HG02870 (cell line): Measurements from ENCODE around the gene CLIC5.

Source experiments
- ATAC-seq: cut with Tn5 transposase; IDR thresholded peaks from one replicate; pipeline ENCODE4 v1.9.1; 2021; ENCODE audit warnings: mild to moderate bottlenecking, moderate library complexity; ENCODE audit not compliant: unreplicated experiment

CLIC5 gene

DNA sequence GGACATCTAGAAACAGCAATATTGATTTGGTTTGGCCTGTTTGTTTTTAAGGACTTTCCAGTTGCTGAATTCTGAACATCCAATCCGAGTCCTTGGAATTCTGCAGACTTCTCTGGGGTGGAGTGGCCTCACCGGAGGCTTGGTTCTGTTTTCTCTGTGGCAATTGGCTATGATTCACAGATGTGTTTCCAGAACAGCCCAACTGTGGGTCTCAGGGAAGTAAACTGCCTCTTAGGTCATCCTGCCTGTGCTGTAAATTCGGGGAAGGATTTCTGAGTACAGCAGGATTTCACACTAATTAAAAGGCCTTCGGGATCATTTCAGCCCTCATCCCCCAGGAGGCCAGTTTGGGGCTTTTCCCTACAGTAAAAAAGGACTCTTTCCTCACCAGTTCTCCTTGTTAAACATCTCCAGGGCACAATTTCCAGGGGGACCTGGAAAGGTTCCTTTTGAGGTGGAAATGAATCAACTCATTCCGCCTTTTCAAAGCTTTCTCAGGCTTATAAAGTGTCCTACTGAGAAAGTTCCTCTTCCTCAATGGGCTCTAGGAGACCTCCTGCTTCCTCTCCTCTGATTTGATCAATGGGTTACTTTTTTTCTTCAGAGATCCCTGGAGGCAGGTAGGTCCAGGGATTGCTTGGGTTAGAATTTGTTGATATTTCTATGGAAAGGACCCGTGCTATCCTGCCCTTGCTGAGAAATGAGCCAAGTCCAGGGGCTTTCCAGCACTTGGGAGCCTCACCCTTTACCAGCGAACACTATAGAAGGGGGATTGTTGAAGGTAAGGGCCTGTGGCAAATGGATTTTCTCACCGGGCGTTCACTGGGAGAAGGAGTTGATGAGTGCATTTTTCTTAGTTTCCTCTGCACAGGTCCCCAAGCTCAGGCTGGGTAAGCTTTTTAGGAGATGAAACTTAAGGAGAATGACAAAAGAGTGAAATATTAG is 114.6 kb downstream of the CLIC5 start:
- no peak for ATAC-seq

DNA sequence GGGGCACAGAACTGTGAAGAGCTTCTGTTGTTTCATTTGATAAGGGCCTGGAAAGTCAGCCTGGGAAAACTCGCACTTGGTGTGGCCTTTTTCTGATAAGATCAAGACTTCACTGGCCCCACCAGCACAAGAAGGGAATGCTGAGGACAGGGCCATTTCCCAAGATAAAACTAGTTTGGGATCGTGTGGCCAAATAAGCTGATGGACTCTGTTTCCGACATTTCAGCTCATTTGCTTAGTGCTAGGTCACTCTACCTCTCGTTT is 116.0 kb downstream of the CLIC5 start:
- ATAC-seq = no peak

DNA sequence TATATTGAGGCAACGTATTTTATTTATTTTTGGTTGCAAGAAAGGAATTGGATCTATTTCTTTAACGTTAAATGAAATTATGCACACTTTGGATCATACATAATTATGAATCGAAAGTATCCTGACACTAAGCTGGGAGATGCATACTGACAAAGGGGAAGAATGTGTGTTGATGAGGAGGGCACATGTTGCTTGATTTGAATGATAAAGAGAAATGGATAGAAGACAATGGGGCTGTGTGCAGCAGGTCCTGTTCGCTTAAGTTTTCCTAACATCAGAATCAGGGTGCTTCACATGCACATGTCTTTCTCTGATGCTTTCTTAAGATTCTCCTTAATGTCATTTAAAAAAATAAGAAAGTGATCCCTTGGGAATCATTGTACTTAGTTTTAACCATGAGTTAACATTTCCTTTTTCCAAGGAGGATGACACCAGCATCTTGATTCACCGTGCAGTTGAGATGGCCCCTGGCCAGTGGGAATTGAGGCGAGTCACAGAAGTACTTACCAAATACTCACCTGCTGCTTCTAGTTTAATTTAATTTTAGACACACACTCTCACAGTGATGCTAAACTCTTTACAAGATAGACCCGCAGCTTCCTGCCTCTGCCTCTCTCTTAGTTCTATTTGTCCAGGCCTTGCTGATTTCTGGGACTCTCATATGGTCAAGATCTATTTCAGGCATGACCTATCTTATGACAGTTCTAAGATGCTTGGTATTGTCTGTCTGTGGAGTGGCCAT is 116.5 kb downstream of the CLIC5 start:
- ATAC-seq = no peak

DNA sequence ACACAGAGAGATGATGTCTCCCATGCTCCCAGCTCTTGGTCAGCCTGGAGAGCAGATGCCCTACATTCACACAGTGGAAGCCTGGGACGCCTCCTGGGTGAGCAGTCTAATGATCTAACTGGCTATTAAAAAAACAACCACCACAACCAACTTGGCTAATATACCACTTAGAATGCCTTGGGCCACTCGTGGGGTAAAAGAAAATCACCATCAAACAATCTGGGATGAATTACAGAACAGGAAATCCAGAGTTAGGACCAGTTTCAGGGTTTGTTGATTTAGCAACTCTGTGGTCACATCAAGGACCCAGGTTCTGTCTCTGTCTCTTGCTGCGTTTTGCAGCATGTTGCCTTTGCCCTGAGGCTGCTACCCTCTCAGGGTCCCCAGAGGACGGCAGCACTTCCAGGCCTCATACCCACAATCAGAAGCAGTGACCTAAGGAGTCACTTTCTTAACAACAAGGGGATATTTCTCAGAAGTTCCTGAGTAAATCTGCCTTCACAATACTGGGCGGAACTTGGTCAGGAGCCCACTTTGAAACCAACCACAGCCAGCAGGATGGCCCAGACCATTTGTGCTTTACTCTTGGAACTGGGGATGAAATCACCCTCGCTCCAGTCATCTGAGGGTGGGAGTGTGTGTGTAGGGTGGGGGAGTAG is 118.7 kb downstream of the CLIC5 start:
- no peak for ATAC-seq

DNA sequence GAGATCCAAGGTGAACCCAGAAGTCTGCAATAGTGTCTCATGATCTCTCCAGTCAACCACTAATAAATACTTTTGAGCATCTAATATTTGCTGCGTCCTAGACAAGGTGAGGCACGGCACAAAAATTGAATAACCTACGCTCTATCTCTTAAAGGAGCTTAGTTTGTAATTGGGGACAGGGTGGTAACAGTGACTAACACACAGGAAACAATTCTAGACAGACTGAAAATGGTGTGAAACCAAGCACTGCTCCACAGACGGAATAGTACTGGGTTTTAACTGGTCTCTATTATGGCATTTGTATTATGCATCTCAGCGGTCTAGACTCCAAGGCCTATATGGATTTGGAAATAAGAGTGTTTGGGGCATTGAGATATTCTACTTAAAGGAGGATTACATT is 120.1 kb downstream of the CLIC5 start:
- ATAC-seq = no peak

DNA sequence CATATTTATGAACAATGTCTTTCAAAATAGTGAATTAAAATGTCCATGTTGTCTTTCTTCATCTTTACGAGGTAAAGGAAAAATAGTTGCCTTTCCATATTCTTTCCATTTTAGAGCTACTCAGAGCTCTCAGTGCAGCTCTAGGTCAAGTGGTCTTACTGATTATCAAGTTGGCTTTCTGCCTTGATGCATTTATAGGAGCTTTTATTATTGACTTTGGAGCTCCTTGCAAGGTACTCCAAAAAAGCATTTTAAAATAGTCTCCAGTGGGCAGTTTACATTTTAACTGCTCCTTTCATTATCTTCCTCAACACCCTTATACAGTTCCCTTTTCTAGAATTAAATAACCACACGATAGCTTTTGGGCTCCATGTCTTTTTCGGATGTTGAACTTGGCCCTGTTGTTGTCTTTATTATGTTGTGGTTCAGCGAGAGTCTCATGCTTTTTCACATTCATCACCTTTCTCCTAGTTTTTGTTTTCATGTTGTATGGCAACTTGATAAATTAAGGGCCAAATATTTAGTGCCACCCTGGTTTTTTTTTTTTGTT is 122.9 kb downstream of the CLIC5 start:
- no peak for ATAC-seq

DNA sequence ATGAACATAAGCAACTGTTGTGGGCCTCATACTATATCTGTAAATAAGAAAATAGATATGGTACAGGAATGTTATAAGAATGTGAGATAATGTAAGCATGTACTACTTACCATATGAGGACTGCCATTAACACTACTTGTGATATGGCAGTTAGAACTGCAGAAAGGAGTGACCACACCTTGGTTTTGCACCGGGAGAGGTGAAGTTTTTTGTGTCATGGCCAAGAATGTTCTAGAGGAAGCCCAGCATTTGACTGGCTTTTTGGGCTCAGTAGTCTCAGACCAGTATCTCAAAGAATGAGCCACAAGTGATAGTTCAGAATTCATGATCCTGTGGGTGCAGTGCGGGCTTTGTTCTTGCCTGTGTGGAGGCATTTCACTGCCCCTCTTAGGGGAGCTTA is 123.5 kb downstream of the CLIC5 start:
- no peak for ATAC-seq

DNA sequence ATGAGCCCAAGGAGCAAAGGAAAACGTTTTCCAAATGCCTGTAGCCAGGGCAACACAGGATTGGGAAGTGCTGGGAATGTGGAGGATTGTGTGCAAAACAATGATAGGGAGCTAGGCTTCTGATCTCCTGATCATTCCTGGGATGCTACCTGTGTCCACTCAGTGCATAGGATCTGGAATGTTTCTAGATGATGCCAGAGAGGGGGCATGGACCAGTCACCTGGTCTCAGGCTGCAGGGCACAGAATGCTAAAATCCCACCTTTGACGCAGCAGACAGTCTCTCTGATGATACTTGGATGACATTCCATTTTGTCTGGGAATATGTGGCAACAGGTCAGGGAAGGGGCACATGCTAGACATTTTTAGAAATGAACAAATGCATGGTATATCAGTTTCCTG is 128.9 kb downstream of the CLIC5 start:
- no peak for ATAC-seq

DNA sequence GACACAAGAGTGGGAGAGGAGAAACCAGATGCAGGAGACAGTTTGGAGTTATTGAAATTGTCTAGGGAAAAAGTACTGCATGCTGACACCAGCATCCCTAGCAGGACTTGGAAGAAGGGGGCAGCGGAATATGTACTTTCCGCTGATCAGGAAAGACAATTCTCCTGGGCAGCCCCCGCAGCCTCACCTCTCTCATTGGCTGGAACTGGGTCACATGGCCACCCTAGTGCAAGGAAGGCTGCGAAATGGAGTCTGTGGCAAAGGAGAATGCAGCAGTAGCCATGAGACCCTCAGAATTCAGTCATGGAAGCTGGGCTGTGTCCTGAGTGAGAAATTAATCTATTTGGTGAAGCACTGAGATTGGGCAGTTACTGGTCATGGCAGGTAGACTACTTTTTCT is 131.3 kb downstream of the CLIC5 start:
- ATAC-seq = no peak

DNA sequence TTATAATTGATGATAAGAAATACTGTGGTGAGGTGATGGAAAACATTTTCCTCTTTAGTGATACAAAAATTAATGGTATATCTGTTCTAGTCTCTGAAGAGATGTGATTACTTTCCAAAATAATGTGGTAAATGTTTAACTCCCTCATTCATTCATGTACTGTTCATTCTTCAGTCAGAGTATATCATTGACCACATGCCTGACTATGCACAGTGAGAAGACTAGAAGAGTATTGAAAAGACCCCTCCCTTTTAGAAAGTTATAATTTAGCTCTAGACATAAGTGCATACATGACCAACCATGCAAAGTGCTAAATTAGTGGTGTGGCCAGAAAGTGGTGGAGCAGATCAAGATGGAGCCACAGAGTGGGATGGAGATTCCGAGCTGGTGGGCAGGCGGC is 133.0 kb downstream of the CLIC5 start:
- no peak for ATAC-seq

DNA sequence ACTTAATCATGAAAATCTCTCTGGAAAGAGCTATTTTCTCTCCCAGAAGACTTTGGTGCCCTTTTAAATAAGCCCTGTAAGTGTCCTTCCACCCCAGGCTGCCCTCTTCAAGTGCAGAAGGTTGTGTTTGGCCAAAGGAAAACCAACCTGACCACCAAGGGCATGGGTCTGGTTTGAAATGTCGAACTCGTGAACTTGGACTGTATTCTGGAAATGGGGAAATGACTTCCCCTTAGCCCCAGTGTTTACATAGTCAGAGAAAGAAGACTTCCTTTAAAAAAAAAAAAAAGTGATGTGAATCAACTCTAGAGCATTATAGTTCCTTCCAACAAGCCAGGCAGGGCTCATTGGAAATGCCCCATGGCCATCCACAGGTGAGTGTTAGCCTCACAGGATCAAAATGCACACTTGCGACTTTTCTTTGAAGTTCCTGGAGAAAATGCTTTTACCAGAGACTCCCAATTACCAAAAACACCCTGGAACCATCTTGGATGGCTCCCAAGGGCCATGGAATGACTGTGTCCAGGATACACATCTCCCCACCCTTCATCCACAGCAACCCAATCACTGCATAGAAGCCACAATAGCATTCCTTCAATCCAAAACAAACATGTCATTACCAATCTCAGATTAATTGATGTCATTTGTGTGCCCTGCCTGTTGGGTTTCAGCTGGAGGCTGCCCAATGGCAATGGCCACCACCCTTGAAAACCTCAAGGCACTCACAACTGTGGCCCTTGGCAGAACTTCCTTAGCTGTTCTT is 133.8 kb downstream of the CLIC5 start:
- ATAC-seq = no peak

DNA sequence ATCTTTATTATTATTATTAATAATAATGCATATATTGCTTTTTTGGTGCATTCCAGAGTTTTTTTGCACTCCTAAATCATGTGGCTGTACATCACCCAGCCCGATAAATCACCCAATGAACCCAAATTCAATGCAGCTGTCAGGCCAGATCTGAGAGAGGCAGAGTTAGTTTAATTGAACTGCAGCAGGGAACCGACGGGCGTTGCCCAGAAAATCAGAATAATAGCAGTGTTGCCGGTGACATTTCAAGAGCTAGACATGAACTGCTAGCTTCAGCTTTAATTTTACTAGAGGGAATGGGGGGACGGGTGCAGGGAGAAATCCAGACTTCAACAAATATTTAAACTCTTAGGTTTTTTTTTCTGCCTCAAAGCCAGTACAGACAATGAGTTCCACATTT is 135.0 kb downstream of the CLIC5 start:
- no peak for ATAC-seq

DNA sequence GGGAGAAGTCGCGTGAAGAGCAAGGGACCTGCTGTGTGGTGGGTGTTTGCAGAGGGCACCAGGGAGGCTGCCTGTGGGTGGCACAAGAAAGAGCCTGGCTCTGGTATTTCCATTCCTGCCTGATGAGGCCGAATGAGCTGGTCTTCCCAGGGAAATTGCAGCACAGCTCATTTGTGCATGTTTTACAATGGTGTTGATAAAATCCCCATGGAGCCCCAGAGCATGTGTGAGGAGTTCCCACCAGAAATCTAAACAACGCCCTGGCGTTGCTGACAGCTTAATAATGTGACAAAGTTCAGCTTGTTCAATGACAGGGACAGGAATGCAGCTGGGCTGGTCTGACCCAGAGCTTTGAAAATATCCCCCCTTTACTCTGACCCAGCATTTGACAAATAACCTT is 135.5 kb downstream of the CLIC5 start:
- no peak for ATAC-seq

DNA sequence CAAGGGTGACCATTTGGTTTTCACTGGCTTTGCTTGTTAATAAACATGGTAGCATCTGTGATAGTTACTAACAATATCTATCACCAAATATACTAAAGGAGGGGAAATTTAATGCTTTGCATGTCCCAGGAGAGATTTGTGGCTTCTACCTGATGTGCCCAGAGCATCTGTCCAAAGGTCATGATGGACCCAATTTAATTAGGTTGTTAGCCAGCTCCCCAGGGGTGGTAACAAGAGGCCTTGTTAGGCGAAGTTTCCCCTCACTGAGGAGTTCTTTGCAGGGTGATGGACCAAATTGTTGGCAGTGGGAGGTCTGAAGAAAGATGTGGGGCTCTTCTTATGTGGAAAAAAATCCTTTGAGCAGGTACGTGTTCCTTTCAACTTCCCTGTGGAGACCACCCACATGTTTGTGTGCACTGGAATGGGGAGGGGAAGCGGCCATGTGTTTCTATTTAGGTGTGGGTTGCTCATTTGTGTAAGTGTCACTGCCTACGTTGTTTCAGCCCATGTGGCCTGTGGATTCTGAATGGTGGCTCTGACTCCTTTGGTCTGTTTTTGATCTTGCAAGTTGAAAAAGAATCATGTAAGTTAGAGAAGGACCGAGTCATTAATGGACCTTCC is 137.6 kb downstream of the CLIC5 start:
- ATAC-seq = no peak

DNA sequence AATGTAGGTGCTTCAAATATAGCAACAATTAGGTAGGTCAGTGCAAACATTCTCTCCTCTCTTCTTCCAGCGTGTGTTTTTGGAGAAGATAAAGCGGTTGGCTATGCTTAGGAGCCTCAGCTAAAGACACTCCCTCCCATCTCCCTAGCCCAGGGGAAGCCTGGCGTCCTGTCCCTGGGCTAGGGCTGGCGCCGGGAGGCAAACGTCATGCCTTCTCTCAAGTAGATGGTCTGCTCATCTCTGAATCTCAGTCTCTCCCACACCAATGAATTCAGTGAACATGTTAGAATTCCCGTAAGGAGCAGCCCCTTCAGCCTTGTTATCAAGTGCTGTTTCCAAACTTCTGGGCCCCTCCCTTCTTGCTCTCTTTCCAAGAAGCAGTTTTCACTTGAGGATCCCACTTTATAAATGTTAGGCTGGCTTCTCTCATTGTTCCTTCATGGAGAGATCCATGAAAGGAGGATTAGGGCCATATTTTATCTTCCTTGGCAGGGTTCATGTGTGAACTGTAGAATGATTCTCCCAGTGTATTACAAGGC is 142.8 kb downstream of the CLIC5 start:
- ATAC-seq = no peak

DNA sequence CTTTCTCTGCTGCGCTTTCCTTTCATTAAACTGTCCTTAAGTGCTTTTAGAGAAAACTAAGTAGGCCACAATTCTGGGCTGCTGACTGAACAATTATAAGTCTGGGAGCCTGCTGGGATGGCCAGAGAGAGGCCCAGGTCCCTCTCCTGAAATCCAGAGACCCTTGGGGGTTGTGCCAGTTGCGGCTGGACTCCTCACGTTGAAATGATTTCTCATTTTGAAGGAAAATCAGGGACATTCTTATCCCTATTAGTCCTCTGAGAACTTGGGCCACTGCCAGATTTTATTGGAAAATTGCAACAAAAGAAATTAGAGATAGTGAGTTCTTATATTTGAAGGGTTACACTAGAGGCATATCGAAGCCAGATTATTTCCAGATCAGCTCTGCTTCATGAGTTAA is 145.1 kb downstream of the CLIC5 start:
- ATAC-seq = no peak

DNA sequence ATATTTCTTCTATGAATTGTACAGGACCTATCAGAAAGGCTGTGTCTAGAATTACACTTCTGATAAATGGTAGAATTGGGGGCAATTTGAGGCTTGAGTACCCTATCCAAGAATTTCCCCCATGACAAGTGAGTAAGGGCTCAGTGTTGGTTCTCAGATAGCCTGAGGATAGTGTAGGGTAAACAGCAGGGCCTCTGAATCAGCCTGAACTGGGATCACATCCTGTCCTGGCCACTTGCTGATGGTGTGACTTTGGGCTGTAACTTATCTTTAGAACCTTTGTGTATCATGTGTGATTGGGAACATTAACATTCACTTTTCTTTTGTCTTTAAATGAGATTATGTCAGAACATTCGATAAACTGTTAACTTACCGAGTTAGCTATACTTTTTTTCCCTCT is 151.0 kb downstream of the CLIC5 start:
- no peak for ATAC-seq

DNA sequence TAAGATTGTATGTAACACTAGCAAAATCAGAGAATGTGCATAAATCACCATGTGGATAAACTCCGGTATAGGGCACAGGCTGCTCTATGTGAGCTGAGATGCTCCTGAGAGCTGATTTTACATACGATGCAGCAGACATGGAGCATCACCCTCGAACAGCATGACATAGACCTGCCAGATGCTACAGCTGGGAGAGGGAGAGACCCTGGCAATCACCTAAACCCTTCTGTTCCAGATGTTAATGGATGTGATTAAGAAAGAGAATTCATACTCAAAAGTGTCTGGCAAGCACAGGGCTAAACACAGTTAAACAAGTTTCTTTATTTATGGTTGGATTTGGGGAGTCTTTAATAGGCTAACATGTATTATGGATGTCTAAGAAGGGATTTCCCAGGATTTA is 157.0 kb downstream of the CLIC5 start:
- ATAC-seq = no peak

DNA sequence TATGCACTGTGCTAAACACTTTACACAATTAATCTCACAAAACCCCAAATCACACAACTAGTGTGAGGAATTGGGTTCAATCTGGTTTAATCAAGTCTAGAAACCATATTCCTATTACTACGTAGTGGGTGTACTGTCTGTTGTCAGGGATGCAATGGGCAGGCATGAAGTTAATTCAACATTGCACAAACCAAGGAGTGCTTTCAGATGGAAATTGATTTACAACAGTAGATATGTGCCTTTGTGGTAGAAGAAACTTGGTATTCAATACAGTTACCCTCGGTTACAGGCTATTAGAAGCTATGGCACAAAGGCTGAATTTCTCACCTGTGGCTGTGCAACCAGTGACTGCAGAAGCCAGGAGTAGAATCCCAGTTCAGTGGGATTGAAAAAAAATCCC is 157.8 kb downstream of the CLIC5 start:
- no peak for ATAC-seq
